NOMO-1 treated with dmso at 0.1 percent for 144 hours (cell line): ENCODE data around the gene ROPN1L.

Experiments
- DNase-seq: peaks from one replicate; lab custom pipeline; 2025; ENCODE audit not compliant: unreplicated experiment; lab: John Stamatoyannopoulos, UW

The ROPN1L gene

GRCh38 chr5:10427201-10427600, 14.5 kb upstream of the ROPN1L start:
- no peak for DNase-seq

GRCh38 chr5:10427978-10428377, 13.7 kb upstream of the ROPN1L start:
- DNase-seq = no peak

- no peak for DNase-seq
Measured at GRCh38 chr5:10431415-10431814, 10.3 kb upstream of the ROPN1L start.

- no peak for DNase-seq
Measured at GRCh38 chr5:10432059-10433008, 9.3 kb upstream of the ROPN1L start.

- no peak for DNase-seq
Measured at GRCh38 chr5:10434392-10434791, 7.3 kb upstream of the ROPN1L start.

GRCh38 chr5:10438301-10438700, 3.4 kb upstream of the ROPN1L start:
- DNase-seq = peak; percentile 19

- no peak for DNase-seq
Measured at GRCh38 chr5:10439692-10440091, 2.0 kb upstream of the ROPN1L start.

- DNase-seq = no peak
Measured at GRCh38 chr5:10440367-10440990, 1.2 kb upstream of the ROPN1L start.

- DNase-seq = no peak
Measured at GRCh38 chr5:10441992-10442435, 335 bp downstream of the ROPN1L start.

GRCh38 chr5:10442576-10442975, 897 bp downstream of the ROPN1L start:
- peak; percentile 51 for DNase-seq

- DNase-seq = peak; percentile 81
Measured at GRCh38 chr5:10445352-10445751, 3.7 kb downstream of the ROPN1L start.

- no peak for DNase-seq
Measured at GRCh38 chr5:10446490-10446889, 4.8 kb downstream of the ROPN1L start.

- no peak for DNase-seq
Measured at GRCh38 chr5:10447041-10447440, 5.4 kb downstream of the ROPN1L start.

- peak; percentile 84 for DNase-seq
Measured at GRCh38 chr5:10448754-10449360, 7.2 kb downstream of the ROPN1L start.

GRCh38 chr5:10451137-10451824, 9.6 kb downstream of the ROPN1L start:
- DNase-seq = peak; percentile 34

- peak; percentile 86 for DNase-seq
Measured at GRCh38 chr5:10452768-10453331, 11.2 kb downstream of the ROPN1L start.

- DNase-seq = no peak
Measured at GRCh38 chr5:10453545-10453944, 11.9 kb downstream of the ROPN1L start.

- DNase-seq = no peak
Measured at GRCh38 chr5:10454591-10455276, 13.1 kb downstream of the ROPN1L start.

- DNase-seq = no peak
Measured at GRCh38 chr5:10455277-10455670, 13.6 kb downstream of the ROPN1L start.
